22Rv1 (cell line): ENCODE data around the gene TMEM131.

Experiments used
- CTCF ChIP-seq: fragments of 450-650 bp; IDR thresholded peaks from 2 replicates; pipeline ENCODE4 v1.5.1; 2017; ENCODE audit warnings: mild to moderate bottlenecking
- ZFX ChIP-seq: fragments of 450-650 bp; IDR thresholded peaks from 2 replicates; pipeline ENCODE4 v1.6.1; 2017; ENCODE audit warnings: antibody characterized with exemption, borderline replicate concordance

- TF ChIP-seq CTCF, result no peak
- TF ChIP-seq ZFX, result no peak
These were observed 255.9 kb downstream of the TMEM131 start for GRCh38 chr2:97739893-97740245.
